HG02678 (cell line): Measurements from ENCODE around the gene CXorf38.
"Not testable (repeated sequence)": the region's sequence is repeated elsewhere in the genome, so short reads cannot be mapped to it uniquely, and the experiment has no call there.

Experiments used
- ATAC-seq: cut with Tn5 transposase; IDR thresholded peaks from one replicate; pipeline ENCODE4 v1.9.1; 2021; ENCODE audit warnings: mild to moderate bottlenecking, moderate library complexity; ENCODE audit not compliant: unreplicated experiment

The CXorf38 gene

GRCh38 chrX:40632199-40632598, 15.2 kb downstream of the CXorf38 start:
- no peak for ATAC-seq

DNA sequence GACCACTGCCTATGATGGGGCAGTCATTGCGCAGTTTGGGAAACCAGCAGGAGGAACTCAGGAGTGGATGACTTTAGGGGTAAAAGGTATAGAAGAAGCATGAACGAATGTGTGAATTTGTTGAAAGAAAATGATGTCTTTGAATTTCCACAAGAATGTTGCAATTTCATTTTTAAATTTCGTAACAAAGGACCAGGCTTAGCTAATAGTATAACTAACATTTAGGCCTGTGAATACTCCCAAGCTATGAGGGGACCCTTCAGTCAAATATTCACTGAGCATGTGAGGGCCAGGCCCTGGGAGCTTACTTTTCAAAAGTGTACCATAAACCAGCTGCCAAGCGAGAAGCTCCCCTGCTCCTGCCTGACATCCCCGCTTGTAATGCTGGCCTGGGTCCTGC, 18.9 kb downstream of the CXorf38 start:
- ATAC-seq = no peak

- no peak for ATAC-seq
Observed at GRCh38 chrX:40625294-40625693, 22.1 kb downstream of the CXorf38 start.

GRCh38 chrX:40623665-40624064, 23.7 kb downstream of the CXorf38 start:
- ATAC-seq = no peak

GRCh38 chrX:40623139-40623536, 24.2 kb downstream of the CXorf38 start, which contains the start of gene MPC1L:
MPC1L (plus strand) TSS chrX:40623428; CDS start chrX:40623566, 138 bp downstream.
- no peak for ATAC-seq

- ATAC-seq = no peak
Observed at GRCh38 chrX:40622479-40623138, 24.8 kb downstream of the CXorf38 start.

DNA sequence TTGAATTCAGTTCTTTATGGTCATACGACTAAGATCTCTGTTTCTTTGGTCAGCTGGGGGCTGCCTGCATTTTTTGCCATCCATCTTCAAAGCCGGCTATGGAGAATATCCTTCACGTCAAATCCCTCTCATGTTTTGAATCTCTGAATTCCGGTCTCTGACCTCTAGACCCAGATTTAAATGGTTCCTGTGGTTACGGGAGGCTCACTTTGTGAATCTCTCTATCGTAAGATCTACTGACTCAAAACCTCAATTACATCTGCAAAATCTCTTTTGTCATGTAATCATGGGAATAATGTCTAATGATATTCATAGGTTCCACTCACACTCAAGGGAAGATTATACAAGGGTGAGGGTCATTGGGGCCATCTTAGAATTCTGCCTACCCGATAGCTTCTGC, 29.8 kb downstream of the CXorf38 start:
- no peak for ATAC-seq

- no peak for ATAC-seq
Observed at GRCh38 chrX:40615976-40616375, 31.4 kb downstream of the CXorf38 start.

GRCh38 chrX:40612511-40612910, 34.9 kb downstream of the CXorf38 start:
- ATAC-seq = no peak

DNA sequence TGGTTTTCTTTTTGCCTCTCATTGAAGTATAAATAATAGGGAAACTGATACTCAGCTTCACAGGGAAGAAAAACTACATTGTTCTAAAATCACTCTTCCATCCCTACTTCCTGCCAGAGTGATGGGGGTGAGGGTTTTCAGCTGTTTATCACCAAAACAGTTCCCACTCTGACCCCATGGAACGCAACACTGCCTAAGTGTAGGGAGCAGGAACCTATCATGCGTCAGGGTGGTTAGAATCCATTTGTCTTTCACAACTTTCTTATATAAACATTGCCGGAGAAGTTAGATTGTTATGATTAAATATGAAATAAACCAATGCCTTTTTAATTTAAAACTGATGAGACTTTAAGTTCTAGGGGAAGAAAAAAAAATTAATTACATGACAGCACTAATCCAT, 40.0 kb downstream of the CXorf38 start:
- ATAC-seq = no peak

DNA sequence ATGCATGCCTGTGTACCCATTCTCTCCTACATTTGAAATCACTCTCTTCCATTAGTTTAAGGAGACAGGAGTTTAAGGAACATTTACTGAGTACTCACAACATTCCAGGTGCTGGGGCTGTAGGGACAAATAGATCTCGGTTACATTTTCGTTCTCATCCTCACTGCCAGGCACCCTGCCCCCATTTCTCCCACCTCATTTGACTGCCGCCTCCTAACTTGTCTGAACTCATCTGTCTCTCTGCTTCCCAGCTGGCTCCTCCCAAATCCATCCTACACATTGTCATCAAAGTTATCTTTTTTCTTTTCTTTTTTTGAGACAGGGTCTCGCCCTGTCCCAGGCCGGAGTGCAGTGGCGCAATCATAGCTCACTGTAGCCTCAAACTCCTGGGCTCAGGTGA, 43.9 kb downstream of the CXorf38 start:
- no peak for ATAC-seq

DNA sequence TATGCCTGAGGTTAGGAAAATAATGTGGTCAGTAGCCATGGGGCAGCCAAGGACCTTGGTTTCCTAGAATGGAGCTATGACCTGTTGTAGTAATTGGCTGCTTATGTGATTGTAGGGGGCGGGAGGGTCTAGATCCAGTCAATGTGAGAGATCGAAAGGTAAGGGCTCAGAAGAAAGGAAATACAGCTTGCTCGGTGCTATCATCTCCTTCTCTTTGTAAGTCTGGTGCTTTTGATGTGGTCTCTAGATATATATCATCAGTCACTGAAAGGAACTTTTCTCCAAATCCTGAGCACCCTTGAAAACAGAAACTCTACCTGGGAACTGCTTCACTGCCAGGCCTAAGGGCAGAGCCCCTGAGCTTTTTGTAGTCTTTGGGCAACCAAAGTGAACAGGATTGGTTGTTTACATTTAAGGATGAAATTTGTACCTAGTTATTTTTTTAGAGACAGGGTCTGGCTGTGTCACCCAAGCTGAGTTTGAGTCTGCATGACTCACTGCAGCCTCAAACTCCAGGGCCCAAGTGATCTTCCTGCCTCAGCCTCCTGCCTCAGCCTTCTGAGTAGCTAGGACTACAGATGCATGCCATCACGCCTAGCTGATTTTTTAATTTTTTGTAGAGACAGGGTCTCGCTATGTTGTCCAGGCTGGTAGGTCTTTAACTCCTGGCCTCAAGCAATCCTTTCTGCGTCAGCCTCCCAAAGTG, 57.6 kb downstream of the CXorf38 start:
- not testable (repeated sequence) for ATAC-seq

DNA sequence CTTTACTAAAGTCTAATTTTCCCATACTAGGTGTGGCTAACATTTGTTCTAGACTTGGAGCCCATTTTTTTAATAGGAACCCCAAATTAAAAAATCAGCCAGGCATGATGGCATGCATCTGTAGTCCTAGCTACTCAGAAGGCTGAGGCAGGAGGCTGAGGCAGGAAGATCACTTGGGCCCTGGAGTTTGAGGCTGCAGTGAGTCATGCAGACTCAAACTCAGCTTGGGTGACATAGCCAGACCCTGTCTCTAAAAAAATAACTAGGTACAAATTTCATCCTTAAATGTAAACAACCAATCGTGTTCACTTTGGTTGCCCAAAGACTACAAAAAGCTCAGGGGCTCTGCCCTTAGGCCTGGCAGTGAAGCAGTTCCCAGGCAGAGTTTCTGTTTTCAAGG, 59.7 kb downstream of the CXorf38 start:
- ATAC-seq = not testable (repeated sequence)

GRCh38 chrX:40582811-40583210, 64.5 kb downstream of the CXorf38 start:
- no peak for ATAC-seq

DNA sequence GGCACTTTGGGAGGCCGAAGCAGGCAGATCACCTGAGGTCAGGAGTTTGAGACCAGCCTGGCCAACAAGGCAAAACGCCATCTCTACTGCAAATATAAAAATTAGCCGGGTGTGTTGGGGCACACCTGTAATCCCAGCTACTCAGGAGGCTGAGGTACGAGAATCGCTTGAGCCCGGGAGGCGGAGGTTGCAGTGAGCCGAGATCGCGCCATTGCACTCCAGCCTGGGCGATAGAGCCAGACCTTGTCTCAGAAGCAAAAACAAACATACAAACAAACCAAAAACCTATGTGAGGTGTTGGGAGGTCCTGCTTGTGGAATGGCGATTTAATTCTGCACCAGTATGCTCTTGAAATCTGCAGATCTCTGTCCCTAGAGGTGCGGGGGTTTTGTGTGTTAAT, 65.2 kb downstream of the CXorf38 start:
- ATAC-seq = not testable (repeated sequence)

DNA sequence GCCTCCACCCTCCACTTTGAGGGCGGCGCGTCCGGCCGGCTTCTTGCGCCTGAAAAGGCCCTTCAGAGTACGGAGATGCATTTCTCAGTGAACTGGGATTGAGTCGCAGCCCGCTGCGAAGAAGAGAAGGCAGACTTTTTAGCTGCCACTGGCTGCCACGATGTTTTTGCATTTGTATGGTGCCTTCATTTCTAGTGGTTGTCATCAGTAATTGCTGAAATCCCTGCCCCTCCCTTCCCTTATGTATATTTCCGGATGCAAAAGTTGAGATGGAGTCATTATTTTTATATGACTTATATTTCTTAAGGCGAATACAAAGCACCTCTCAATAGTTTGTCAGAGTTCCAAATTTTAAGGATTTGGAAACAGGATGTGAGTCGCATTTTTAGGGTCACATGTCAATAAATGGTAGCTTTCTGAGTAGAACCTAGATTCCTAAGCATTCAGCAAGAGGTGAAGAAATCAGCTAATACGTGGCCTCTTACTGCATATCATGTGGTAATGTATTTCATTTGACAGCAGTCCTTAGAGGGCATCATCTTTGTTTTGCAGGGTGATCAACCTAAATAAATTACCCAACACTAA, 65.9 kb downstream of the CXorf38 start:
- no peak for ATAC-seq

- ATAC-seq = peak; percentile 95
Observed at GRCh38 chrX:40580537-40581335, 66.6 kb downstream of the CXorf38 start, which contains the start of gene ATP6AP2. ATP6AP2 (plus strand) TSS chrX:40580970; CDS start chrX:40581066, 96 bp downstream.

DNA sequence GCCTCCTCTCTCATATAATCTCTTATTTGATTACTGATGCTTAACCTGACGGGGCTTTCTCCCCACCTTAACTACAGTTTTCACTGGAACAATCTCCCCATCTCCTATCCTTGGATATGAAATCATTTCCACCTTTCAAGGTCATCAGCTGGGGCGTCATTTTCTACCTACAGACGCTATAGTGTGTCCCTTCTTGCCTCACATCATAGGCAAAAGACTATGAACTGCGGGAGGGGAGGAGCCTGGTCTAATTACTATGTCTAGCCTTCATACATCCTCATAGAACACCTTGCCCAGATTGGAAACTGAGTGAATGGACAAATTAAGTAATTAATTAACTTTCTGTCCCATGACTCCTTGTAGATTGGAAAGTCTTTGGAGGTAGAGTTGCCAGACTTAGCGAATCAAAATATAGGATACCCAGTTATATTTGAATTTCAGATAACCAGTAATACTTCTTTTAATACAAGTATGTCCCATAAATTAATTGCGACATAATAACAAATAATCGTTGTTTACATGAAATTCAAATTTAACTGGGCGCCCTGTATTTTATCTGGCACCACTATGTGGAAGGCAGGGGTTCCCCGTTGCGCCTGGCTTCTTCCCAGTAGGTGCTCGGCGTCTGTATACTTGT, 67.3 kb downstream of the CXorf38 start:
- ATAC-seq = peak; percentile 47

GRCh38 chrX:40579141-40579540, 68.2 kb downstream of the CXorf38 start:
- ATAC-seq = no peak

GRCh38 chrX:40578039-40578695, 69.2 kb downstream of the CXorf38 start:
- ATAC-seq = no peak
